CD4-positive, alpha-beta T cell treated with Interleukin-17A for 4 hours (primary cell): ENCODE measurements around the gene TUBB8B.
"Not testable (repeated sequence)": the region's sequence is repeated elsewhere in the genome, so short reads cannot be mapped to it uniquely, and the experiment has no call there.

Source experiments
- DNase-seq: peaks from one replicate; pipeline ENCODE4 v3.0.0-alpha.2; 2020; ENCODE audit warnings: mixed read lengths

The TUBB8B gene

DNA sequence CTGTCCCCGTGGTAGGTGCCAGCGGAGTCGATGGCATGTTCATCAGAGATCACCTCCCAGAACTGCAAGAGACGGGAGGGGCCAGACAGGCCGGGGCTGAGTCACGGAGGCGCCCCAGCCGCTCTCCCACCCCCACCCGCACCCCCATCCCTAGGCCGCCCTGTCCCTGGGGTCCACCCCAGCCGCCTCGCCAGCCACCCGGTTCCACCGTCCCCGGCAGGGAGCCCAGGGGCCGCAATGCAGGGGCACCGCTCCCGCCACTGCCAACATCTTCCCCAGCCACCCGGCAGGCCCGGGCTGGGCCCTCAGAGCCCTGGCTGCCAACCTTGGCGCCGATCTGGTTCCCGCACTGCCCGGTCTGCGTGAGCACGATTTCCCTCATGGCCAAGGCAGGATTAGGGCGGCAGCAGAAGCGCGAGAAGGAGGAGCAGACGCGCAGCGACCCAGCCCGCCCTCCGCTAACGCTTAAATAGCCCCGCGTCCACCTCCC is at the start of gene TUBB8B:
TSS of gene TUBB8B (minus strand) at position 440 of the 490 bp plus-strand sequence. CDS start at position 382, 58 bp downstream.
- not testable (repeated sequence) for DNase-seq

DNA sequence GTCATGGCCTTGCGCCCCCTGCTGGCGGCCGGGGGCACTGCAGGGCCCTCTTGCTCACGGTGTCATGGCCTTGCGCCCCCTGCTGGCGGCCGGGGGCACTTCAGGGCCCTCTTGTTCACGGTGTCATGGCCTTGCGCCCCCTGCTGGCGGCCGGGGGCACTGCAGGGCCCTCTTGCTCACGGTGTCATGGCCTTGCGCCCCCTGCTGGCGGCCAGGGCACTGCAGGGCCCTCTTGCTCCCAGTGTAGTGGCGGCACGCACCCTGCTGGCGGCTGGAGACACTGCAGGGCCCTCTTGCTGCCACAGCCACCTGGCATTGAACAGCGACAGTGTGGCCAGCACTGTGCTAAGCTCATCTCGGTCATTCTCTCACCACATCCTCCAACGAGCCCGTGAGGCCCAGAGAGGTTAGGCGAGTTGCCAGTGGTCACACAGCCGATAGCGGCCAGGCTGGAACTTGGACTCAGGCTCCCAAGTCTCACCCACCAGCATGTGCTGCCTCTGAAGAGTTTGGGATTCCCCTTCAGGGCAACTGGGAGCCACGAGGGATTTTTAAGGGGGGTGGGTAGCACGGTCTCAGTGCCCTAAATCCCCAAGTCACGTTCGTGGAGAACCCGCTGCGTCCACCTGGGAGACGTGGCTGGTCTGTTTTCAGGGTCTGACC is 48.0 kb upstream of the TUBB8B start:
- DNase-seq, result not testable (repeated sequence)

DNA sequence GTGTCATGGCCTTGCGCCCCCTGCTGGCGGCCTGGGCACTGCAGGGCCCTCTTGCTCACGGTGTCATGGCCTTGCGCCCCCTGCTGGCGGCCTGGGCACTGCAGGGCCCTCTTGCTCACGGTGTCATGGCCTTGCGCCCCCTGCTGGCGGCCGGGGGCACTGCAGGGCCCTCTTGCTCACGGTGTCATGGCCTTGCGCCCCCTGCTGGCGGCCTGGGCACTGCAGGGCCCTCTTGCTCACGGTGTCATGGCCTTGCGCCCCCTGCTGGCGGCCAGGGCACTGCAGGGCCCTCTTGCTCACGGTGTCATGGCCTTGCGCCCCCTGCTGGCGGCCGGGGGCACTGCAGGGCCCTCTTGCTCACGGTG is 47.3 kb upstream of the TUBB8B start:
- DNase-seq, result not testable (repeated sequence)

DNA sequence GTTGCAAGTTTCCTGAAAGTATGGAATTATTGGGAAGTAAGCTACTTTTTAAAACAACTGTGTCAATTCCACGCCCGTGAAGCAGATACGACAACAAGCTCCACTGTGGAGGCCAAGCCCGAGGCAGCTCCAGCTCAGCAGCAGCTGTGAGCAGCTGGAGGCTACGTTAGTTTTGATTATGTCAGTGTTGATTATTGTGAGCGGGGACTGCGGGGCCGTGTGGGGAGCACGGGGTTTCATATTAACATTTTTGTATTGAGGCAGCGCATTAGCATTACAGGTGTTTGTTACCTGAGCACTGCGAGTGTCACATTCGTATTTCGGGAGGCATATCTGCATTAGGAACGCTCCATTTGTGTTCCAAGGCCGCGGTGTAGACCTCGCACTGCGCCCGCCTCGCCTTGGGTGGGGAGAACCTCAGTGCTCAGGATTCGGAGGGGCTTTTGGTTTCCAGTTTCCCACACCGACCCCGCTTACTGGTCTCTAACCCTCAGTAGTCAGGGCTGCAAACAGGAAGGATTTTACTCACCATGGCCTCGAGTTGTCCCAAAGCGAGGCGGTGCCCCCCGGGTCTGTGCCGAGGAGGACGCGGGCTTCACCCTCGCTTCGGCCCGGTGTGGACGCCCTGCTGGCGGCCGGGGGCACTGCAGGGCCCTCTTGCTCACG is 46.8 kb upstream of the TUBB8B start:
- not testable (repeated sequence) for DNase-seq

DNA sequence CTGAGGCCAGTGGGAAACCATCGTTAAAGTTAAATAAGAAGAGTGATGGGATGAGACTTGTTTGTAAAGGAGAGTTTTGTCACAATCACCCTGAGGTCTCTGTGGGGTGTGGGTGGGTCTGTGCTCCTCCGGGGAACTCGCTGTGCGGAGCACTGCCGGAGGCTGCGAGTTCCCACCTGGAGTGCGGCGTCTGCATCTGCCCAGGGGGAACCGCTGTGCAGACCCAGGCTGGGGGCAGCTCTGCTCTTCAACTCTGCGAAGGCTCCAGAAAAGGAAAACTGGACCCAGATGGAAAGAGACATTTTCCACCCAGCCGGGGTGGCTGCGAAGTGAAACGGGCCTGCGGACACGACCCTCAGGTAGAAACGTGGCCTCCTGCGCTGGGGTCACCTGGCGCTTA is 46.2 kb upstream of the TUBB8B start:
- not testable (repeated sequence) for DNase-seq

DNA sequence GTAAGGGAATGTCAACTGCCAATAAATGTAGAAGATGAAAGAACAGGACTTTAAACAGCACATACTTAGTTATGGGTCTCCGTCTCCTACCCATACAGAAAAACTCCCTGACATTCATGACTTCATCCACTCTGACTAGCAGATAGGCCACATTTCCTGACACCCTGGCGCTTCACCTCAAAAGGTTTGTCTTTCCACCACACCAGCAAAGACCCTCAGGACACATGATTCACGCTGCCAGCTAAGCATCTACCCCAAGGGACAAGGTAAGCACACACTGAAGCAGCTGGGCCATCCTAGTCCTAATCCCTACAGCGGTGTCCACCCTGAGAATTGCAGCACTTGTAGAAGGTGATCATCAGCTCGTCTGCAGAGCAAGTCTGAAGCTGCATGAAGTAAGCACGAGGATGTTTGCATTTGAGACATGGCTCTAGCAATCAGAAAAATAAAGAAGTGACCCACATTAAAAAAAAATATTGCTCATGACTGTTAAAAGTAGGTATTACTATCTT is 44.5 kb upstream of the TUBB8B start:
- DNase-seq, result not testable (repeated sequence)

DNA sequence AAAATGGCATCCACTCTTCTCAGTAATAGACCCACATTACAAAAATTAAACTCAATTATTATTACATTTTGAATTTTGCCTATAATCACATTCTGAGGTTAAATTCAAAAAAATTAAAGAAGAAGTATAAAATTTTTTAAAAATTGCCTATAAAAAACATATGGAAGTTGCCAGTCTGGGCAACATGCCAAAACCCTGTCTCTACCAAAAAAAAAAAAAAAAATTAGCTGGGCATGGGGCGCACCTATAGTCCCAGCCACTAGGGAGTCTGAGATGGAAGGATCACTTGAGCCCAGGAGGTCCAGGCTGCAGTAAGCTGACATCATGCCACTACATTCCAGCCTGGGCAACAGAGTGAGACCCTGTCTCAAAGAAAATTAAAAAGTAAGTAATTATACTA is 42.1 kb upstream of the TUBB8B start:
- not testable (repeated sequence) for DNase-seq

DNA sequence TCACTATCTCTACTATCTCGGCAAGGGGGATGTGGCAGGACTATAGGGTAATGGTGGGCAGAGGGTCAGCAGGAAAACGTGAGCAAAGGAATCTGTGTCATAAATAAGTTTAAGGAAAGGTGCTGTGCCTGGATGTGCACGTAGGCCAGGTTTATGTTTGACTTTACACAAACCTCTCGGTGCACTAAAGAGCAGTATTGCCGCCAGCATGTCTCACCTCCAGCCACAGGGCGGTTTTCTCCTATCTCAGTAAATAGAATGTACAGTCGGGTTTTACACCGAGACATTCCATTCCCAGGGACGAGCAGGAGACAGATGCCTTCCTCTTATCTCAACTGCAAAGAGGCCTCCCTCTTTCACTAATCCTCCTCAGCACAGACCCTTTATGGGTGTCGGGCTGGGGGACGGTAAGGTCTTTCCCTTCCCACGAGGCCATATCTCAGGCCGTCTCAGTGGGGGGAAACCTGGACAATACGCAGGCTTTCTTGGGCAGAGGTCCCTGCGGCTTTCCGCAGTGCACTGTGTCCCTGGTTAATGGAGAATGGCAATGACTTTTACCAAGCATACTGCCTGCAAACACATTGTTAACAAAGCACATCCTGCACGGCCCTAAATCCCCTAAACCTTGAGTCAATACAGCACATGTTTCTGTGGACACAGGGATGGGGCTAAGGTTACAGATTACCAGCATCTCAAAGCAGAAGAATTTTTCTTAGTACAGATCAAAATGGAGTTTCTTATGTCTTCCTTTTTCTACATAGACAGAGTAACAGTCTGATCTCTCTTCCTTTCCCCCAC is 41.2 kb upstream of the TUBB8B start:
- not testable (repeated sequence) for DNase-seq

DNA sequence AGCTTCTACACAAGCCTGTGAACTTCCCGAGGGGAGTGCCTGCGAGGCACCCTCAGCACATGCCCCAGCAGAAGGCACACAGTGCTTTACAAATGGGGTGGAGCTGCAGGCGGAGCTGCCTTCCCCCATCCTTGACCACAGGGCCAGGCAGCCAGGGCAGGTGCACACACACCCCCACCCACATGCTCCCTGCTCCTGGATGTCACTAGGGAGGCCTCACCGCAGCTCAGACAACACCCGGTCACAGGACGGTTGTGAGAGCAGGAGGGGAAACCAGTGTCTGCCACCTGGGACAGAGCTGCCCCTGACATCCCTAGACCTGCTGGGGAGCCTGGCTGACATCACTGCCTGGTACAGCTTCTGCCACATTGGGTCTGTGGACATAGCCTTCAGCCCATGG is 39.7 kb upstream of the TUBB8B start:
- DNase-seq, result not testable (repeated sequence)

DNA sequence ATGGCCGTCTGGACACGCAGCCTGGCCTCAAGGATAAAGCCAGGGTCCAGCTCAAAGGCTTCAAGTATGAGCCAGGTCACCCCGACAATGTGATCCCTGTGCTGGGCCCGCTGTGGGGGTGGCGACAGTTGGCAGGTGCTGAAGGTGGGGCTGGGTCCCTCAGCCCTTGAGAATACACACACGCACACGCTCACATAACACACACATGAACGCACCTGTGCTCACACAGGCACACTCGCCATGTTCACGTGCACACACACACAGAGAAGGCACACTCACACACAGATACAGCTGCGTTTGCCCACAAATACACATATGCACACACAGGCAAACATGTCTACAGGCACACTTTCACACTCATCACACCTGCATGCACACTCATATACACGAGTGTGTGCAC is 35.4 kb upstream of the TUBB8B start:
- not testable (repeated sequence) for DNase-seq

DNA sequence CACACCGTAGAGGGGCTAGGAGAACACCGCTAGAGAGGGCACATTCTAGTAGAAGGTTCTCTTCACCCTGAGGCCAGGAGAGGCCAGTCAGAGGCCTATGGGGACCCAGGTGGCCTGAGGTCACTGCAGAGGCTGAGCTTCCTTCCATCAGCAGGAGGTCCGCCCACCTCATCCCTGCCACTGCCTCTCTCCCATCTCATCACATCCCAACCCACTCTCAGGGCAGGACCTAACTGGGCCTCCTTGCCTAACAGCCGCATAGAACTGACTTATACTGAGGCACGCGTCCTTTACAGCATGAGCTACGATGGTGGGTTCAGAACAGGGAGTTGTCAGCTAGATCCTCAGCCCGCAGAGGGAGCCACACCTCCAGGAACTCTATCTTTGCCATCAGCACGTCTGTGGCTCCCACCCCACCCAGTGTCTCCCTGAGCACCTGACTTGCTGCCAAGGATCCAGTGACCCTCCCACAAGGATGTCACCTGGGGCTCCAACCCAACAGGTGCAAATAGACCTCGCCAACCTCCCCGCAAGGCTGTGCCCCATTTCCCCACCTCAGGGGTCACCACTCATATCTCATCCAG is 33.3 kb upstream of the TUBB8B start:
- DNase-seq, result not testable (repeated sequence)

DNA sequence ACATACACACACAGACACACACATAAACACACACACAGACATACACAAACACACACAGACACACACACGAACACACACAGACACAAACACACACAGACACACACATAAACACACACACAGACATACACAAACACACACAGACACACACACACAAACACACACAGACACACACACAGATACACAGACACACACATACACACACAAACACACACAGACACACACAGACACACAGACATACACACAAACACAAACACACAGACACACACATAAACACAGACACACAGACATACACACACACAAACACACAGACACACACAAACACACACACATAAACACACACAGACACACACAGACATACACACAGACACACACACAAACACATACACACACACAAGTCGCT is 31.5 kb upstream of the TUBB8B start:
- DNase-seq, result not testable (repeated sequence)

DNA sequence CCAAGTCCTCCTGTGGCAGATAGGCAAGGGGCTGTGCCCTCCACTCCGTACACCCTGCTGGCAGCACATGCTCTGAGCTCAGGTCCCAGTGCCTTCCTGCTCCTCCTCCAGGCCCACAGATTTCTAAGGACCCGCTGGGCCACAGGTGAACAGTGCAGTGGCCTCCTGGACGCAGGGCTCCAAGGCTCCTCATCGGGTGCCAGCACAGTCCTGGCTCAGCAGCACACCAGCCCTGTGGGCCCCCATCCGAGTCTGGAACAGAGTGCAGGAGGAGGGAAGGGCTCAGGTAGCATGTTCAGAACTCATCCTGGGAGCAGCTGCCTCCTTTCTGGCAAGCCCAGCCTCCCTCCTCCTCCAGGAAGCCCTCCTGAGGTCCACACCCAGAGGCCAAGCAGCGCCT is 30.8 kb upstream of the TUBB8B start:
- not testable (repeated sequence) for DNase-seq

DNA sequence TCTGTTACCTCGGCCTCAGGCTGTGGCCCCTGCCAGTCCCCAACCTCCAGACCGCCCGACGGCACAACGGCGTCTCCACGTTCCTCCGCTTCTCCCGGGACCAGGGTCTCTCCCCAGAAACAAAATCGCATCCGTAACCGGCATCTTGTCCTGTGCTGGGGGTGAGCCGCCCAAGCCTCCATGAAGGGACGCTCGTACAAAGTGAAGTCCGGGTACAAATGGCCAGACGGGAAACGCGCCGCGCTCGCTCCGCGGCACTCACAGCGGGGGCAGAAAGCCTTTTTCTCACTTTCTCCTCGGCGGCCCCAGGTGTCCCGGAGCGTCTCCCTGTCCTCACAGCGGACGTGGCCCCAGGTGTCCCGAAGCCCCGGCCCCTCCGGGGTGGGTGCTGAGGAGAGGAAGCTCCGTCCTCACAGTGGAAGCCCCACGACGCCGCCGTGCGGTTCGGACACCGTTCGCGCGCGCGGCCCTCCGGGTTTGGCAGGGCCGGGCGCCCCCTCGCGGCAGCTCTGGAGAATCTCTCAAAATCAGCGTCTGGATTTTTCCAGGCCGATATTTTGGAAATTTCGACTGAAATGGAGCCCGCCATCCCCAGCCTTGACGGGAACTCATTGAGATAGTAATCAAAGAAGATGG is 26.2 kb upstream of the TUBB8B start:
- not testable (repeated sequence) for DNase-seq

DNA sequence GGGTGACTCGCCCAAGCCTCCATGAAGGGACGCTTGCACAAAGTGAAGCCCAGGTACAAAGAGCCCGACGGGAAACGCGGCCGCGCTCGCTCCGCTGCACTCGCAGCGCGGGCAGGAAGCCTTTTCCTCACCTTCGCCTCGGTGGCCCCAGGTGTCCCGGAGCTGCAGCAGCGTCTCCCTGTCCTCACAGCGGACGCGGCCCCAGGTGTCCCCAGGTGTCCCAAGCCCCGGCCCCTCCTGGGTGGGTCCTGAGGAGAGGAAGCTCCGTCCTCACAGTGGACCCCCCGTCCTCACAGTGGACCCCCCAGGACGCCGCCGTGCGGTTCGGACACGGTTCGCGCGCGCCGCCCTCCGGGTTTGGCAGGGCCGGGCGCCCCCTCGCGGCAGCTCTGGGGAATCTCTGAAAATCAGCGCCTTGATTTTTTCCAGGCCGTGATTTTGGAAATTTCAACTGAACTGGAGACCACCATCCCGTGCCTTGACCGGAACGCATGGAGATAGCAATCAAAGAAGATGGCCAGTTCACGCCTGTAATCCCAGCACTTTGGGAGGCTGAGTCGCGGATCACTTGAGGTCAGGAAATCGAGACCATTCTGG is 23.9 kb upstream of the TUBB8B start:
- DNase-seq, result peak; percentile 35

DNA sequence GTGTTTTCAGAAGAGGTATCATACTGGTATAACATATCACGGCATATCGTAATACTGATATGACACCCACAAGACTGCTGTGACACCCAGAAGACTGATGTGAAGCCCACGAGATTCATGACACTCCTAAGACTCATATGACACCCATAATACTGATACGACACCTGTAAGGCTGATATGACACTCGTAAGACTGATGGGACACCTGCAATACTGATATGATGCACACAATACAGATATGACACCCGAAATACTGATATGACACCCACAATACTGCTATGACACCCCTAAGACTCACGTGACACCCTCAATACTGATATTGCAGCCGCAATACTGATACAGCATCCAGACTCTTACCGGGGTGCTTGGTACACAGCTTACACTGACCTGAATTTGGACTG is 18.3 kb upstream of the TUBB8B start:
- not testable (repeated sequence) for DNase-seq

DNA sequence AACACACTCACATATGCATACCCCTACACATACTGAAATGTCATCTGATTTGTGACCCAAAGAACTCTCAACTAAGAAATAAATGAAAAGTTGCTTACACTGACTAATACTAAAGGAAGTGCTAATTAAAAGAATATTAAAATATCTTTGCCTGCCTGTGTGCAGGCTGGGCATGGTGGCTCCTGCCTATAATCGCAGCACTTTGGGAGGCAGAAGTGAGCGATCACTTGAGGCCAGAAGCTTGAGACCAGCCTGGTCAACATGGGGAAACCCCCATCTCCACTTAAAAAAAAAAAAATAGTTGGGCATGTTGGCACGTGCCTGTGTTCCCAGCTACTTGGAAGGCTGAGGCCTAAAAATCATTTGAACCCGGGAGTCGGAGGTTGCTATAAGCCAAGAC is 14.9 kb upstream of the TUBB8B start:
- not testable (repeated sequence) for DNase-seq

DNA sequence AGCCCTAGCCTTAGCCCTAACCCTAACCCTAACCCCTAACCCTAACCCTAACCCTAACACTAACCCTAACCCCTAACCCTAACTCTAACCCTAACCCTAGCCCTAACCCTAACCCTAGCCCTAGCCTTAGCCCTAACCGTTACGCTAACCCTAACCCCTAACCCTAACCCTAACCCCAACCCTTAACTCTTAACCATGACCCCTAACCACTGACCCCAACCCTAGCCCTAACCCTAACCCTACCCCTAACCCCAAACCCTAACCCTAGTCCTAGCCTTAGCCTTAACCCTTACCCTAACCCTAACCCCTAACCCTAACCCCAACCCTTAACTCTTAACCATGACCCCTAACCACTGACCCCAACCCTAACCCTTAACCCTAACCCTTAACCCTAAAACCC is 14.2 kb upstream of the TUBB8B start:
- not testable (repeated sequence) for DNase-seq

DNA sequence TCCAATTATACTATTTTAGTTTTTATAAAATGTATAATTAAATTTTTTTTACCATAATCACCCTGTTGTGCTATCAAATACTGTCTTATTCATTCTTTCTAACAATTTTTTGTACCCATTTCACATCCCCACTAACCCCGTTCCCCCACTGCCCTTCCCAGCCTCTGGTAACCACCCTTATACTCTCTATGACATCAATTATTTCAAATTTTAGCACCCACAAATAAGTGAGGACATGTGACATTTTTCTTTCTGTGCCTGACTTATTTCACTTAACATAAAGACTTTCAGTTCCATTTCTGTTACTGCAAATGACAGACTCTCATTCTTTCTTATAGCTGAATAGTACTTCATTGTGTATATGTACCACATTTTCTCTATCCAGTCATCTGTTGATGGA is 5.0 kb upstream of the TUBB8B start:
- not testable (repeated sequence) for DNase-seq

DNA sequence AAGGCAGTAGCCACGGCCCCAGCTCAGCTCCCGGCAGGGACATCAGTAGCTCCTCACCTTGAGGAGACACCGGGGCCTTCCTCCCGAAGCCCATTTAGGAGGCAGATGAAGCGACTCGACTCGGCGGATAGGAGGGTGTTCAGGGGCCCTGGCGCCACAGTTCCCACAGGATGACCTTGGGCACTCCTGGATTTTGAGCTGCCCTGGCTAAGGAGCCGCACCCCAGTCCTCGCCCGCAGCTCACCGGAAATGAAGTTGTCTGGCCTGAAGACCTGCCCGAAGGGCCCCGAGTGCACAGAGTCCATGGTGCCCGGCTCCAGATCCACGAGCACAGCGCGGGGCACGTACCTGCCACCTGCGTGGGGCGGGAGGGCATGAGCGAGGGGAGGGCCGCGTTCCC is 719 bp downstream of the TUBB8B start:
- DNase-seq, result not testable (repeated sequence)

DNA sequence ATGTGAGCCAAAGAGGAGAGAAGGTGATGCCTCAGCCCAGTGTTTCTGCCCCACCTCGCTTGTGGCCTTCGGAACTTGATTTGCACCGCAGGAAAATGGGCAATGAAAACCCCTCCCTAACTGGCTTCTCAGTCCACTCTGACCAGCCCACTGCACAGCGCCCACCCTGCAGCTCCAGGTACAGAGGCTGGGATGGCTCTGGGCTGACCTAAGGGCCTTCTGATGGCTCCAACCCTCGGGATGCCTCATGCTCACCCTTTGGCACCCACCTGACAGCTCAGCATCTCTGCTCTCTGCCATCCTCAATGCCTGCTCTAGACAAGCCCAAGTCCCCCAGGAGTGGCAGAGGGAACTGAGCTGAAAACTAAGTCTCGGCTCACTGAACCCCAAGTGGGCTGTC is 36.2 kb downstream of the TUBB8B start:
- not testable (repeated sequence) for DNase-seq

DNA sequence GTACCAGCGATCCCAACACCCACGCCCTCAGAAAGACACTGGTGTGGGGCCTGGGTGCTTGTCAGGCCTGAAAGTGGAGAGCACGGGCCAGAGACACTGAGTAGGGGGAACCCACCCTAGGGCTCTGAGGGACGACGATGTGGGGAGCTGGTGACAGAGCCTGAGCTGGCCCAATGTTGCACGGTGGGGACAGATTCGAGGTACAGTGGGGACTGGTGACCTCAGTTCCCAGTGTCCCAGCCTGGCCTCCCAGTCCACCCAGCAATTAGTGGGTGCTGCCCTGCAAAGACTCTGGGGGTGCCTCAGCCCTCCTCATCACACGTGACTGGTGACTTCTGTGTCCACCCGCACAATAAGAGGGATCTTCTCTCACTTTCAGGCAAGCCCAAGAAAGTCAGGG is 36.6 kb downstream of the TUBB8B start:
- DNase-seq, result not testable (repeated sequence)
